RWPE1 (cell line): ENCODE results near the gene BASP1.

Experiments
- CTCF ChIA-PET: fragments of 350-600 bp; sonication (Branson Sonifier 250); formaldehyde crosslinking; extraction: SDS; loops from one replicate; lab custom pipeline; 2021; lab: Yijun Ruan, JAX
- POLR2A ChIA-PET: fragments of 400-600 bp; formaldehyde crosslinking; extraction: SDS; loops from one replicate; lab custom pipeline; 2020; ENCODE audit warnings: antibody characterized with exemption; ENCODE audit not compliant: low non-redundant PET; lab: Yijun Ruan, JAX
- DNase-seq: peaks from one replicate; pipeline ENCODE4 v3.0.0; 2012; ENCODE audit warnings: low spot score
- H3K27ac ChIP-seq: fragments of 450-650 bp; 2 replicates; pipeline ENCODE4 v1.5.1; 2017
- TF ChIP-seq, protein P1 (sequence below): fragments of 450-650 bp; conservative IDR thresholded peaks from 2 replicates; pipeline ENCODE4 v1.5.1; 2017; ENCODE audit warnings: low read depth, mild to moderate bottlenecking

BASP1 gene

GRCh38 chr5:17217493-17218352 is at the start of gene BASP1:
BASP1 (plus strand) TSS chr5:17217631; CDS start chr5:17275217, 57,586 bp downstream.
- TF ChIP-seq, protein P1, sequence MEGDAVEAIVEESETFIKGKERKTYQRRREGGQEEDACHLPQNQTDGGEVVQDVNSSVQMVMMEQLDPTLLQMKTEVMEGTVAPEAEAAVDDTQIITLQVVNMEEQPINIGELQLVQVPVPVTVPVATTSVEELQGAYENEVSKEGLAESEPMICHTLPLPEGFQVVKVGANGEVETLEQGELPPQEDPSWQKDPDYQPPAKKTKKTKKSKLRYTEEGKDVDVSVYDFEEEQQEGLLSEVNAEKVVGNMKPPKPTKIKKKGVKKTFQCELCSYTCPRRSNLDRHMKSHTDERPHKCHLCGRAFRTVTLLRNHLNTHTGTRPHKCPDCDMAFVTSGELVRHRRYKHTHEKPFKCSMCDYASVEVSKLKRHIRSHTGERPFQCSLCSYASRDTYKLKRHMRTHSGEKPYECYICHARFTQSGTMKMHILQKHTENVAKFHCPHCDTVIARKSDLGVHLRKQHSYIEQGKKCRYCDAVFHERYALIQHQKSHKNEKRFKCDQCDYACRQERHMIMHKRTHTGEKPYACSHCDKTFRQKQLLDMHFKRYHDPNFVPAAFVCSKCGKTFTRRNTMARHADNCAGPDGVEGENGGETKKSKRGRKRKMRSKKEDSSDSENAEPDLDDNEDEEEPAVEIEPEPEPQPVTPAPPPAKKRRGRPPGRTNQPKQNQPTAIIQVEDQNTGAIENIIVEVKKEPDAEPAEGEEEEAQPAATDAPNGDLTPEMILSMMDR = no peak
- CTCF ChIA-PET = interaction anchor here (0.6 kb wide), 1 partner anchor 14 kb away, joined by 4 read pairs; no protein-coding TSS in a partner anchor
- peak; percentile 78 for DNase-seq
- H3K27ac ChIP-seq = peak within 1 kb of the TSS; percentile 80
- POLR2A ChIA-PET = interaction anchor here (0.6 kb wide), 1 partner anchor 170 kb away, joined by 3 read pairs; no protein-coding TSS in a partner anchor

DNA sequence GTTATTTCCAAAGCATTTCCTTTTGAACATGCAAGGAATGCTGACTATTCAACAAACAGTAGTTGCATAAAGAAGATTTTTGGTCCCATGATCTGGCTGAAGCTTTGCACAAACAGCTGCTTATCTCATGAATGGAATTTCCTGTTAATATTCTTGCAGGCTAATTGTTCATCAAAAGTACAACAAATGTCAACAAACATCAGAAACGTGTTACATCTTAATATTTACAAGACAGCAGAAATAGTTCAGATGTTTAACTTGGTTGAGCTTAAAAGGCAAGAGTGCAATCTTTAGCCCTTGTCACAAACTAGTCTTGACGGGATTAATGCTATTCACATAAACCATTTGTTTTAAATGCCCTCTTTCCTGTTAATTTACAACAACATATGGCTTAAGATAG is 47.9 kb upstream of the BASP1 start:
- no peak for DNase-seq
- POLR2A ChIA-PET = no interaction called here

DNA sequence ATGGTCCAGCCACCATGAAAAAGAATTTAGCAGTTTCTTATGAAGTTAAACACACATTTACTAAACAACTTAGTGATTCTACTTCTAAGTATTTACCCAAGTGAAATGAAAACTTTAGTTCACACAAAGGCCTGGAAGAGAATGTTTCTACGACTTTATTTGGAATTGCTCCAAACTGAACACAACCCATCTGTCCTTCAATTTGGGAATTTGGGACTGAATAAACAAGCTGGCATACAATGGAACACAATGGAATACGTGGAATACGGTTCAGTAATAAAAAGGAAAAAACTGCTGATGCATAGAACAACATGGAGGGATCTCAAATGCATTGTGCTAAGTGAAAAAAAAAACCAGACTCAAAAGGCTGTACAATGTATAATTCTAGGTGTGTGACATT is 44.6 kb upstream of the BASP1 start:
- TF ChIP-seq, protein P1 = no peak
- CTCF ChIA-PET = no interaction called here

More for the DNA sequence above, 47.9 kb upstream of the BASP1 start:
- TF ChIP-seq, protein P1 = no peak
- CTCF ChIA-PET = no interaction called here
- H3K27ac ChIP-seq = no peak overlapping the region

DNA sequence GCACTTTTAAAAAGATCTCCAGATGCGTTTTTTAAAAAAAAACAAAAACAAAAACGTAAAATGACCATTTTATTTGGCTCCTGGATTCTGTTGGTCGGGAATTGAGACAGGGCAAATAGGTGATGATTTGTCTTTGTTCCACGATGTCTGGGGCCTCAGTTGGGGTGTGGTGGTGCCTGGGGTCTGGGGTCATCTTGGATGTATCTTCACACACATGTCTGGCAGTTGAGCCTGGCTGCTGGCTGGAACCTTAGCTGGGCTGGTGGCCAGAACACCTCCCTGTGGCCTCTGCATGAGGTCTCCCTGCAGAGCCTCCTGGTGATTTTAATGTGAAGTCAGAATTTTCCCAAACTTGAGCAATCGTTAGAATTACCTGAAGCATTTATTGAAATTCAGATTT is 42.5 kb upstream of the BASP1 start:
- ChIA-PET POLR2A (no interaction called here), CTCF (no interaction called here)
- DNase-seq = no peak
- TF ChIP-seq, protein P1 = no peak
- no peak overlapping the region for H3K27ac ChIP-seq

More for the DNA sequence above, 44.6 kb upstream of the BASP1 start:
- DNase-seq = no peak
- POLR2A ChIA-PET = no interaction called here
- H3K27ac ChIP-seq = no peak overlapping the region

DNA sequence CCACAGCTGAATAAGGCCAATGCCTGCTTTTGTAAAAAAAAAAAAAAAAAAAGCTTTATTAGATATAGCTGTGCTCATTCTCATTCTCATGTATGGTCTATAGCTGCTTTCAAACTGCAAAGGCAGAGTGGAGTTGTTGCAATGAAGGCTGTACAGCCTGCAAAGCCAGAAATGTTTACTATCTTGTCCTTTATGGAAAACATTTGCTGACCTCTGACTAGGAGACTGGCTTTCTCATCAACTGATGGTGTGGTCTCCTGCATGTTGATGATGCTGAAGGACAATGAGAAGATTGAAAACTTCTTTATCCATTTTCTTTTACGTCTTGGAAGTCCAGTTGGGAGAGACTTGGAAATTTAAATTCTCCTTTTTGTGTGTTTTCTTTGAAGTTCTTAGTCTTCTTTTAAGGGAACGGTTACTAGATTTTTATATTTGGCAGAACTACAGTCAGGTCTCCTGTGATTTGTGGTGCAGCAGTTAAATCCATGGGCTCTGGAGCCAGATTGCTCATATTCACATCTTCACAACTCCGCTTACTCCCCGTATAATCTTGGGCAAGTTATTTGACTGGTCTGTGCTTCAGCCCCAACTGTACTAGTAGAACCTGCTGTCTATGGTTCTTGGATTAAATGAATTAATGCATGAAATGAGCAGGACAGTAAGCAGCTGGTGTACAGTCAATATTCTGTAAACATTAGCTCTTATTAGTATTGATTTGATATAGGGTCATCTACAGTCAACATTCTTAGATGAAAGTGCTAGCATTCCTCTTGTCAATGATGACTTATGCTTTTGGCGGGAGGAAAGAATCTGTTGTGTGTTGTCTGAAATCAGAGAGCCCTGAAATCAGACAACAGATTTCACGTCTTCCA is 39.7 kb upstream of the BASP1 start:
- no peak for DNase-seq
- TF ChIP-seq, protein P1 = no peak
- no peak overlapping the region for H3K27ac ChIP-seq
- CTCF ChIA-PET = interaction anchor here (0.6 kb wide), 1 partner anchor 44 kb away, joined by 5 read pairs; no protein-coding TSS in a partner anchor
- POLR2A ChIA-PET = no interaction called here

DNA sequence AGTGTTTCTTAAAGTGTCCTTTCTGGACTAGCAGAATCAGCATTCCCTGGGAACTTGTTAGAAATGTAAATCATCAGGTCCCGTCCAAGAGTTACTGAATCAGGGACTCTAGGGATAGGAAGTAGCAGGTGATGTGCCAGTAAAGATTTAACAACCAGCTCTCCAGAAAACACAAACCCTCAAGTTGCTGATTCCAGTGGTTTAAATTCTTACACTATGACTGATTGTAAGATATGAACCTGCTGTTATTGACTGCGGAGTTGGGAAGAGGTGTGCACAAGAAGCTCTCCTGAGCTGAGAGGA is 39.1 kb upstream of the BASP1 start:
- H3K27ac ChIP-seq = no peak overlapping the region
- ChIA-PET POLR2A (no interaction called here), CTCF (no interaction called here)
- TF ChIP-seq, protein P1 = no peak
- no peak for DNase-seq
